Omental fat pad (tissue), 4 donors: ENCODE data around the gene ST8SIA4. TPM values are rescaled to one million over a fixed set of nuclear protein-coding genes. Genes with fewer than 3 reads are reported as not detected.
A peak's percentile ranks its signal among the peaks of the same experiment; 100 is the strongest.

Experiments used
- ATAC-seq: fragments of 150-250 bp; one replicate; pipeline ENCODE4 v1.9.1; 2016; ENCODE audit warnings: mild to moderate bottlenecking, moderate library complexity; ENCODE audit not compliant: low FRiP score
- DNase-seq: peaks from one replicate; pipeline ENCODE4 v3.0.0-alpha.2; 2019; ENCODE audit warnings: low spot score
- total RNA-seq, 4 donors: library from RNA; depleted of rRNA; stranded (reverse); fragments of >200 nt; gene quantifications; one replicate each; pipeline ENCODE4 v1.1.0, GENCODE V29; 2016
- TF ChIP-seq, protein P1 (sequence below), 3 donors: fragments of 450-650 bp; IDR thresholded peaks; one replicate each; pipeline ENCODE4 v1.5.1; 2016 to 2017; ENCODE audit warnings: antibody characterized with exemption in 3 of 3, mild to moderate bottlenecking in 3 of 3, moderate library complexity in 2 of 3

The ST8SIA4 gene
- total RNA-seq, 4 donors from 2014 or later = 4.2 to 23.5 (median 9.4) TPM

DNA sequence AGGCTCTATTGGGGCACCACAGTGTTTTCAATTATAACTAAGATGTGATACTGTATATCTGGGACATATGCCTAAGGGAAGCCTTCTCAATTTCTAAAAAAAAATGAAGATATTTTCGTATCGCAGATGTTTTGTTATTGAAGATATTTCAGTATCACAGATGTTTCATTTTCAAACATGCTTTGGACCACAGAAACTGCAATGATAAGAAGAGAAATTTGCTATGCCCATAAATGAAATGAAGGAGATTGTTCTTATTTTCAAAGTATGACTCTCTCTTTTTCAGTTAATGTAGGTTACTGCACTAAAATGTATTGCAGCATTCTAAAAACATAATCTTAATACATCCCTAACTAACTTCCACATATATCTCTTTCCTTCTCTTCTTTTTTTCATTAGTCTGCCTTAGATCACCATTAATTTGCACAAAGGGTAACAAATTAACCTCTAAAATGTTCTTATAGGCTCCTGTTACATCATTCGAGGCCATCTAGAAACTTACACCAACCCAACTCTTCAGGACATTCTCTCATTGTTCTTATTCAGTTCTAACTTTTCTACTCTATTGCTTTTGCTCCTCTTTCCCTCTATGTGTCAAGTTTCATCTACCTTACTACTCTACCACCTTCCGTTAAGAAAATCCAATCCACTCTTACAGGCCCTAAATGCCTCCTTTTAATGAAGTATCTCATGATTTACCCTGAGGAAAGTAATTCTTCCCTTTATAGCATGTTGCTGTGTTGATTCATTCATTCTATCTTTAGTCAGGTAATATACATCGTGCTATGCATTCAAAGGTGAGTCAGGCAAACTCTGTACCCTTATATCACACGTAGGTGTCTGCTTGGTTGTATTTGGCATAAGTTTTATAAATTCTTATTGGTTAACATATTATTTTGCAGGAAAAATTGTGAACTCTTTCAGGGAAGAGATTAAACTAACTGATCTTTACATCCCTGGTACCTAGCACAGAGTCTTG lies 70.5 kb downstream of the ST8SIA4 start:
- ATAC-seq (no peak), DNase-seq (no peak)
- TF ChIP-seq, protein P1, sequence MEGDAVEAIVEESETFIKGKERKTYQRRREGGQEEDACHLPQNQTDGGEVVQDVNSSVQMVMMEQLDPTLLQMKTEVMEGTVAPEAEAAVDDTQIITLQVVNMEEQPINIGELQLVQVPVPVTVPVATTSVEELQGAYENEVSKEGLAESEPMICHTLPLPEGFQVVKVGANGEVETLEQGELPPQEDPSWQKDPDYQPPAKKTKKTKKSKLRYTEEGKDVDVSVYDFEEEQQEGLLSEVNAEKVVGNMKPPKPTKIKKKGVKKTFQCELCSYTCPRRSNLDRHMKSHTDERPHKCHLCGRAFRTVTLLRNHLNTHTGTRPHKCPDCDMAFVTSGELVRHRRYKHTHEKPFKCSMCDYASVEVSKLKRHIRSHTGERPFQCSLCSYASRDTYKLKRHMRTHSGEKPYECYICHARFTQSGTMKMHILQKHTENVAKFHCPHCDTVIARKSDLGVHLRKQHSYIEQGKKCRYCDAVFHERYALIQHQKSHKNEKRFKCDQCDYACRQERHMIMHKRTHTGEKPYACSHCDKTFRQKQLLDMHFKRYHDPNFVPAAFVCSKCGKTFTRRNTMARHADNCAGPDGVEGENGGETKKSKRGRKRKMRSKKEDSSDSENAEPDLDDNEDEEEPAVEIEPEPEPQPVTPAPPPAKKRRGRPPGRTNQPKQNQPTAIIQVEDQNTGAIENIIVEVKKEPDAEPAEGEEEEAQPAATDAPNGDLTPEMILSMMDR (IDR thresholded peaks at IDR 0.05) = no peak

DNA sequence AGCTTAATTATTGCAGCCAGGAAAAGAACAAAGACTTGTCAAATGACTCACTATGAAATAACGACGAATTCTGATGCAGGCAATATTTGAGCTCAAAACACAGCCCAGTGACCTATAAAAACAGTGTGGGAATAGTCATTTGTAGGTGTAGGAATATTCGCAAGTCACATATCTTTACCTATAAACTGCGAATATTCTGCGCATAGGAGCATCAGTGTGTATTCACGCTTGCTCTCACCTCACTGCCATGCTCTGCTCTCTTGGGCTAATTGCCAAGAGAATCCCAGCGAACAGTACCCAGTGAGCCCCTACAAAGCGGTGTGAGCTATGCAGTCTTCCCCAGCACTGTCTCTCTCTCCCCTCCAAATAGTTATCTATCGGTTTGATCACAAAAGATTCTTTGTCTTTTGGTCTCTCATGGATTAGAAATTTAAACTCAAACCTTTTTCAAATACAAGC lies 74.2 kb downstream of the ST8SIA4 start:
- DNase-seq (no peak), ATAC-seq (no peak)
- TF ChIP-seq, protein P1 (IDR thresholded peaks at IDR 0.05) = no peak

DNA sequence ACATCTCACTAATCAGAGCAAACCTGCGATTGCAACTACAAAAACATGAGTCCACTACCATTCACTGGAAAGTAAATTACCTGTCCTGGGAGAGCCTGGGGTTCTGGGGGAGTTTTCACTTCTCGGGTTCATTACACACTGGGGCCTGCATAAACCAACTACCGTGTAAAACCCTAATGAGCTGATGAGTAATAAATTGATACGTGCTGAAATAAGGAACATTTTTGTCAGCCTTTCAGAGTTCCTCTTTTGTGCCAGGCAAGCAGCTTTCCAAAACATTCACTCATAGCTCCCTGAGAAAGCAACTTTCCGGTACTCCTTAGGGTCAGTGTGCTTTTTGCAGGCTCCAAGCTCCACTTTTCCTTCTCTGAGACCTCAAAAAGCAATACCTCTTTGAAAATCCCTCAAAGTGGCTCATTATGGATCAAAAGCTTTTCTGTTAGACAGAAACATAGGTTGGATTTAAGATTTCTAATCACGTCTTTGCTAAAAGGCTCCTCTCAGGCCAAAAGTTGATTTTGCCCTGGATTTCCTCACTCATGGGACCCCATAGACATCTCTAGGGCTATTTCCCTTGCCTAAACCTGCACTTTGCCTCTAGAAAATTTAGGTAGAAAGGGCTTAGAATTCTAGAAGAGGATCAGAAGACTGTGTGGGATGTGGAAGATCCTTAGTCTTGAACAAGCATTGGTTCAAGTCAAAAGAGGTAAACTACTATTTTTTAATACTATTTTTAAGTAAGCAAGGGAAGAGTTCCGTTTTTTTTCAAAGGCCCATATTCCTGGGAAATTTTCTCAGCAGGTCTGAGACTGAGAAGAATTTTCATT lies 74.8 kb downstream of the ST8SIA4 start:
- TF ChIP-seq, protein P1 (IDR thresholded peaks at IDR 0.05) = no peak
- DNase-seq = no peak
- ATAC-seq = peak; percentile 37

DNA sequence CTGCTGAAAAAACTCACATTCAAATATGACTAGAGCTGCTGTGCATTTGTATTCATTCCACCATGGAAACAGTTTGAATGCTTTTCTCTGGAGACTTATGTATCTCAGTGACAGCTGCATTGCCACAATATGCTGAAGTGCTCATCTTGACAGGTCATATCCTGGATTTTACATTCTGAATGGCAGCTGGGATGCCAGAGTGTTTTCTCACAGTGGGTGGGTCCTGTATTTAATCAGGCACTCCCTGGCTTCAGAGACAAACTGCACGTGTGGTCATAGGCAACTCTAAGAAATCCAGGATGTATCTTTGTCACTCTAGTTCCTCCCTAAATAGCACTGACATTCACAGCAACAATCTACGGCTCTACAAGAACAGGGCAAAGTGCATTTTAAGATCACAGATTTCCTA lies 75.6 kb downstream of the ST8SIA4 start:
- DNase-seq (no peak), ATAC-seq (peak; percentile 48)
- TF ChIP-seq, protein P1 (IDR thresholded peaks at IDR 0.05) = no peak

DNA sequence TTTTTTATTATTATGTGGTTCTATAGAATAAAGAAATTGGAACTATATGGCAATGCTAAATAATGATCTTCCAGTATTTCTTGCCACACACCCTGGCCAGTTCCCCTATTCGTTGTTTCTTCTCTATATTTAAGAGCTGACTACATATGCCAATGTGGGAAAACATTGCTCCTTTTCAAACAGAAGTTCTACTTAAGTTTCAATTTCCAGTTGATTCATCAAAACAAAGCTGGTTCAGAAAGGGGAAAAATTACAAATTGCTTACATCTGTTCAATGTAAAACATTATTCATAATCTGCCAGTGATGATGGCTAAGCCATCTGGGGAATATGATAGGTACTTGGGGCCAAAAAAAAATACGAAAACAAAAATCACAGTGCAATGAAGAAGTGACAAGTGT lies 76.9 kb downstream of the ST8SIA4 start:
- no peak for DNase-seq
- ATAC-seq = no peak
- TF ChIP-seq, protein P1 (IDR thresholded peaks at IDR 0.05) = no peak

DNA sequence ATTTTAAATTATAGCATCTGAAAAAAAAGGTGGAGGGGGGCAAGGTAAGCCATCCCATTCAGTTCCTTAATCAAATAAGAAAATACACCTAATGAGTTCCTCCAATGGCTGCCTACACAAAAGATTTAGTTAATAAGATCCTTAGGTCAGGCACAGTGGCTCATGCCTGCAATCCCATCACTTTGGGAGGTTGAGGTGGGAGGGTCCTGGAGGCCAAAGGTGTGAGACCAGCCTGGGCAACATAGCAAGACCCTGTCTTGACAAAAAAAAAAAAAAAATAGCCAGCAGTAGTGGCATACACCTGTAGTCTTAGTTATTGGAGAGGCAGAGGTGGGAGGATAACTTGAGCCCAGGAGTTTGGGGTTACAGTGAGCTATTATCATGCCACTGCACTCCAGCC lies 78.4 kb downstream of the ST8SIA4 start:
- TF ChIP-seq, protein P1 (IDR thresholded peaks at IDR 0.05) = no peak
- ATAC-seq (no peak), DNase-seq (no peak)
